Kidney (tissue), 14 donors: ENCODE measurements around the gene RAET1G. TPM values are rescaled to one million over a fixed set of nuclear protein-coding genes. Genes with fewer than 3 reads are reported as not detected.

Experiments used
- DNase-seq, 5 donors: peaks; one replicate each; pipeline ENCODE4 v3.0.0-alpha.2; 2013 to 2020
- FAIRE-seq: peaks from 2 replicates; lab custom pipeline; 2012; peaks lifted over from hg19 to GRCh38; lab: Jason Lieb, UNC
- H3K27ac ChIP-seq, 2 donors: one replicate each; pipeline ENCODE4 v1.7.0; 2013; ENCODE audit warnings: low read depth in 2 of 2, low read length in 2 of 2, inconsistent platforms in 1 of 2
- H3K27me3 ChIP-seq: one replicate; pipeline ENCODE4 v1.7.1; 2013; ENCODE audit warnings: low read length, inconsistent platforms; ENCODE audit not compliant: control insufficient read depth, insufficient read depth
- H3K36me3 ChIP-seq, 3 donors: one replicate each; pipeline versions ENCODE4 v1.7.0 to v1.7.1; 2013; ENCODE audit warnings: low read length in 3 of 3, control low read depth in 1 of 3, inconsistent platforms in 1 of 3; ENCODE audit not compliant: insufficient read depth in 3 of 3, control insufficient read depth in 2 of 3
- H3K4me1 ChIP-seq, 3 donors: one replicate each; pipeline versions ENCODE4 v1.7.0 to v1.7.1; 2013; ENCODE audit warnings: low read length in 3 of 3, inconsistent platforms in 1 of 3, low read depth in 1 of 3; ENCODE audit not compliant: control insufficient read depth in 2 of 3, insufficient read depth in 2 of 3
- H3K4me3 ChIP-seq, 3 donors: one replicate each; pipeline versions ENCODE4 v1.7.0 to v1.8.1; 2013; ENCODE audit warnings: low read length in 3 of 3, control low read depth in 1 of 3, inconsistent platforms in 1 of 3
- H3K9ac ChIP-seq, 3 donors: one replicate each; pipeline versions ENCODE4 v1.7.0 to v1.7.1; 2013; ENCODE audit warnings: low read length in 3 of 3, control low read depth in 1 of 3, inconsistent platforms in 1 of 3
- H3K9me3 ChIP-seq, 3 donors: one replicate each; pipeline versions ENCODE4 v1.7.0 to v1.7.1; 2013; ENCODE audit warnings: low read length in 3 of 3, control low read depth in 1 of 3, inconsistent platforms in 1 of 3; ENCODE audit not compliant: control insufficient read depth in 2 of 3, insufficient read depth in 1 of 3
- intact Hi-C: fragments of 100-400 bp; cut with DNase I; formaldehyde crosslinking; loops from one replicate; pipeline ENCODE4 v1.11.1; 2022
- polyA plus RNA-seq: library from polyadenylated mRNA; stranded (reverse); fragments of 350-450 nt; fragmentation: Illumina TruSeq; extraction: RNeasy Lipid Tissue Mini Kit (QIAGEN cat#74804); gene quantifications from one replicate; pipeline ENCODE4 v1.2.3, GENCODE V29; 2014; ENCODE audit warnings: low read depth, low replicate concordance; ENCODE audit not compliant: insufficient read depth
- total RNA-seq: library from RNA; stranded (reverse); fragmentation: NEBNext Ultra II Directional; extraction: Animal tissue kit (Norgen Biotek cat#: 25700); gene quantifications from one replicate; pipeline ENCODE4 v1.2.1, GENCODE V29; 2021
- TF ChIP-seq, protein P1 (sequence below): IDR thresholded peaks from 3 replicates; pipeline ENCODE4 v1.5.1; 2012; ENCODE audit warnings: mild to moderate bottlenecking, moderate library complexity, borderline replicate concordance; ENCODE audit not compliant: insufficient read depth; ENCODE audit errors: extremely low read depth
- donor health status: control.
- donor health status: control.
- donor health status: control.
- donor health status: control.
- donor health status: control.
- donor health status: DM: yes; HTN: yes; CAD: no.
- donor health status: Normal renal cell carcinoma (clear cell type).

RAET1G gene
- total and polyA plus RNA-seq, 2 donors from 2014 or later = 0.41 to 1.3 TPM

DNA sequence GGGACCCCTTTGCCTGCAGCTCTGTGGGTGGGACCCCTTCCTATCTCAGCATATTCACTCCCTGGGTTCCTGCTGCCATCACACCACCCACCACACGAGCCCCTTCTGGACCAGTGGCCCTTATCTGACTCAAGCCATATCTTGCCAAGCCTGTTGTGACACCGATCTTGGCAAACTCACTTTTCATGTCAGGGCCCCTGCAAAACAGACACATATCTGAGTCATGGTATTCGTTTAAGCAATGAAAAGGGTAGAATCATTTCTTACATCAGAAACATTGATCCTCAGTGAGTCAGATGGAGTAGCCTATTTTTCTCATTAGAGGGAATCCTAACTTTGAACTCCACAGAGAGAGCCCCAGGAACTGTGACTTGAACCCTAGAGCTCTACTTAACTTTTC, 35.6 kb downstream of the RAET1G start:
- Histone ChIP-seq H3K27ac (no peak overlapping the region), H3K27me3 (no peaks in the 10 kb centered on the region), H3K9ac (no peak overlapping the region), H3K36me3 (no peaks in the 10 kb centered on the region), H3K9me3 (no peaks in the 10 kb centered on the region), H3K4me3 (no peak overlapping the region), H3K4me1 (no peaks in the 10 kb centered on the region)
- FAIRE-seq (no peak), DNase-seq (no peak)
- TF ChIP-seq, protein P1, sequence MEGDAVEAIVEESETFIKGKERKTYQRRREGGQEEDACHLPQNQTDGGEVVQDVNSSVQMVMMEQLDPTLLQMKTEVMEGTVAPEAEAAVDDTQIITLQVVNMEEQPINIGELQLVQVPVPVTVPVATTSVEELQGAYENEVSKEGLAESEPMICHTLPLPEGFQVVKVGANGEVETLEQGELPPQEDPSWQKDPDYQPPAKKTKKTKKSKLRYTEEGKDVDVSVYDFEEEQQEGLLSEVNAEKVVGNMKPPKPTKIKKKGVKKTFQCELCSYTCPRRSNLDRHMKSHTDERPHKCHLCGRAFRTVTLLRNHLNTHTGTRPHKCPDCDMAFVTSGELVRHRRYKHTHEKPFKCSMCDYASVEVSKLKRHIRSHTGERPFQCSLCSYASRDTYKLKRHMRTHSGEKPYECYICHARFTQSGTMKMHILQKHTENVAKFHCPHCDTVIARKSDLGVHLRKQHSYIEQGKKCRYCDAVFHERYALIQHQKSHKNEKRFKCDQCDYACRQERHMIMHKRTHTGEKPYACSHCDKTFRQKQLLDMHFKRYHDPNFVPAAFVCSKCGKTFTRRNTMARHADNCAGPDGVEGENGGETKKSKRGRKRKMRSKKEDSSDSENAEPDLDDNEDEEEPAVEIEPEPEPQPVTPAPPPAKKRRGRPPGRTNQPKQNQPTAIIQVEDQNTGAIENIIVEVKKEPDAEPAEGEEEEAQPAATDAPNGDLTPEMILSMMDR = no peak
- intact Hi-C loops = no loop called here

DNA sequence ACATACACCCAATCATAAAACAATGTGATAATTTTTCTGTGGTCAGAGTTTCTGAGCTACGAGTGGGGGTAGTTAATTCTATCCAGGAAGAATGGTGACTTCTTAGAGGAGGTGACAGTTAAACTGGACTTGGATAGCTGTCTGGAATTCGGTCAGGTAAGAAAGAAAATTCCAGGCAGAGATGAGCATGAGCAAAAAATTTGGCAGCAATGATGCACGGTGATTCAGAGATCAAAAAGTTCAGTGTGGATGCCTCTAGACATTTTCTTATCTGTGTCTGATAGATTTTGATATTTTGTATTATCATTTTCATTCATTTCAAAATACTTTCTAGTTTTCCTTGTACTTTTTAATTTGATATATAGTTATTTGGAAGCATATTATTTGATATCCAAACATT, 37.0 kb downstream of the RAET1G start:
- FAIRE-seq = no peak
- Histone ChIP-seq H3K27ac (no peak overlapping the region), H3K4me3 (no peak overlapping the region), H3K27me3 (no peaks in the 10 kb centered on the region), H3K9me3 (no peaks in the 10 kb centered on the region), H3K36me3 (no peaks in the 10 kb centered on the region), H3K9ac (no peak overlapping the region), H3K4me1 (no peaks in the 10 kb centered on the region)
- intact Hi-C loops = no loop called here
- TF ChIP-seq, protein P1 = no peak
- no peak for DNase-seq

DNA sequence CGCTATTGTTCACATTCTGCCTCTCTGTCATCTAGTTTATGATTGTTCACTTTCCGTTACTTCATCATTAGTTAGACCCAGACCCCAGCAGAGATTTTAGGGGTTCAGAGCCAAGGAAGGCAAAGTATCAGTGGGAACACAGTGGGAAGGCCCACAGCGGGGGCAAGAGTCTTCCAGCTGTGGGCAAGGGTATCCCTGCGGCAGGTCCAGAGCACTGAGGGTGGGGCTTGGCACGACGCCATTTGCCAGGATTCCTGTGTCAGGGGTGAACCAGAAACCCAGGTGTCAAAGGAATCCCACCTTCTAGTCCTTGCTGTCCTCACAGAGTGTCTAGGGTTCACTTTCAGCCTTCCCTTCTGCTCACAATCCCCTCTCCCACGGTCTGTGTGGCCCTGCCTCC, 38.3 kb downstream of the RAET1G start:
- no peak for FAIRE-seq
- TF ChIP-seq, protein P1 = no peak

DNA sequence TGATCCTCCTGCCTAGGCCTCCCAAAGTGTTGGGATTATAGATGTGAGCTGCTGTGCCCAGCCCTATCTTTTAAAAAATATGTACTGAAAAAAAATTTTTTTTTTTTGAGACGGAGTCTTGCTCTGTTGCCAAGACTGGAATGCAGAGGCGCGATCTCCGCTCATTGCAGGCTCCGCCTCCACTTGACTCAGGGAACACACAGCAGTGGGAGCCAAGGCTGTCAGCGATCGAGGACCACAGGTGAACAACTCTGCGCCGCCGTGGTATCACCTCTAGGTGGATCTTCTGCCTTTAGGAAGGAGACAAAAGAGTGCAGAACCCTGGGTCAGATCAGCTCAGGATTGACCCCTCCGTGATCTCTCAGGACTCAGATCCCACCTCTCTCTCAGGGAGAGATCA, 38.7 kb downstream of the RAET1G start:
- Histone ChIP-seq H3K27me3 (no peaks in the 10 kb centered on the region), H3K36me3 (no peaks in the 10 kb centered on the region), H3K27ac (no peak overlapping the region), H3K4me3 (no peak overlapping the region), H3K9me3 (no peaks in the 10 kb centered on the region), H3K9ac (no peak overlapping the region), H3K4me1 (no peaks in the 10 kb centered on the region)
- peak in 1 of 5 donors; percentile 61 for DNase-seq
- intact Hi-C loops = no loop called here
- no peak for FAIRE-seq
- TF ChIP-seq, protein P1 = no peak

More for the DNA sequence above, 38.3 kb downstream of the RAET1G start:
- no peak overlapping the region for H3K27ac ChIP-seq
- no peaks in the 10 kb centered on the region for H3K36me3 ChIP-seq
- no peaks in the 10 kb centered on the region for H3K9me3 ChIP-seq
- H3K4me1 ChIP-seq = no peaks in the 10 kb centered on the region
- no peak overlapping the region for H3K9ac ChIP-seq
- H3K4me3 ChIP-seq = no peak overlapping the region
- no peaks in the 10 kb centered on the region for H3K27me3 ChIP-seq
- DNase-seq = no peak
- intact Hi-C loops = no loop called here
